Measurements from ENCODE around the gene SLC39A11. TPM values are rescaled to one million over a fixed set of nuclear protein-coding genes. Genes with fewer than 3 reads are reported as not detected.
A peak's percentile ranks its signal among the peaks of the same experiment; 100 is the strongest.

SLC39A11 gene
- total and polyA plus RNA-seq, 2 of the 13 experiments (the other 11 are each of a cell fraction or from before 2014, with no cell fraction given): 17.2 to 31.5 TPM

DNA sequence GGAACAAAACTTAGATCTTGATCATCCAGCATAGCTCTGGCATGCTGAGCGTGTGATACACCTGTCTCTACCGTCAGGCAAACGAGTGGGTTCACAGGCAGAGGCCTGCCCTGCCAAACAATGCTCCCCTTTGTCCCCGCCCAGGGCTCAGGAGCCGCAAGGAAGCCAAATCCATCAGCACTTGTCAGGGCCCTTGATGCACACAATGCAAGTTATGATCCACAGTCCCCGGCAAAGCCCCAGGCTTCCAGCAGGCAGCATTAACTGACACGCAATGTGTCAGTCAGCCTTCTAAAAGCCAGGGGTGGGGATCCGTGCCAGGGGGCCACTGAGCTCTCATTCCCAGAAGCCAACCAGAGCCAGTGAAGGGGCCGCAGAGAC, 460.9 kb downstream of the SLC39A11 start (continued):
- TF ChIP-seq HNF4G (IDR thresholded peaks at IDR 0.05; ENCODE audit: borderline replicate concordance, low read depth, low read length) (no peak), HNF4G (CRISPR knock-in tag; IDR thresholded peaks at IDR 0.05; ENCODE audit: borderline replicate concordance, low read depth) (no peak), ONECUT2 (CRISPR knock-in tag; IDR thresholded peaks at IDR 0.05) (no peak), SRSF1 (optimal IDR thresholded peaks at IDR 0.05; ENCODE audit: low read depth, low read length) (peak; percentile 72), ZNF496 (CRISPR knock-in tag; IDR thresholded peaks at IDR 0.05; ENCODE audit: insufficient replicate concordance) (no peak), SATB2 (CRISPR knock-in tag; IDR thresholded peaks at IDR 0.05) (no peak), U2AF1 (optimal IDR thresholded peaks at IDR 0.05; ENCODE audit: low read depth, low read length) (no peak), ZFP82 (CRISPR knock-in tag; IDR thresholded peaks at IDR 0.05; ENCODE audit: borderline replicate concordance) (no peak), ZNF7 (CRISPR knock-in tag; IDR thresholded peaks at IDR 0.05) (0 out of 2 replicates have a peak, but pooled peaks have one; percentile 26), SP5 (CRISPR knock-in tag; IDR thresholded peaks at IDR 0.05; ENCODE audit: borderline replicate concordance, low read depth) (no peak), RBFOX2 (IDR thresholded peaks at IDR 0.05; ENCODE audit: low read depth, low read length) (no peak), ZNF772 (CRISPR knock-in tag; IDR thresholded peaks at IDR 0.05) (no peak), SYNCRIP (IDR thresholded peaks at IDR 0.05; ENCODE audit: insufficient read depth, low read depth, low read length) (no peak), ZNF430 (CRISPR knock-in tag; IDR thresholded peaks at IDR 0.05) (no peak), ZNF292 (CRISPR knock-in tag; IDR thresholded peaks at IDR 0.05; ENCODE audit: borderline replicate concordance, low read depth) (peak; percentile 62; the same call in 1 of the 2 replicates), SOX13 (IDR thresholded peaks at IDR 0.05) (no peak), SOX13 (CRISPR knock-in tag; conservative IDR thresholded peaks at IDR 0.05 in 1 of 2, IDR thresholded peaks at IDR 0.05 in 1 of 2) (peak in 1 of 2 experiments; percentile 82; a peak in 2 of 4 replicates), ZNF30 (CRISPR knock-in tag; IDR thresholded peaks at IDR 0.05) (no peak), ZNF567 (CRISPR knock-in tag; IDR thresholded peaks at IDR 0.05; ENCODE audit: borderline replicate concordance) (no peak), GATAD2A (CRISPR knock-in tag; IDR thresholded peaks at IDR 0.05) (peak; percentile 20; the same call in 1 of the 2 replicates), TBX2 (CRISPR knock-in tag; IDR thresholded peaks at IDR 0.05; ENCODE audit: borderline replicate concordance) (no peak), ZNF441 (CRISPR knock-in tag; IDR thresholded peaks at IDR 0.05; ENCODE audit: borderline replicate concordance) (0 out of 2 replicates have a peak, but pooled peaks have one; percentile 45), HOXA3 (CRISPR knock-in tag; IDR thresholded peaks at IDR 0.05) (no peak), NFIC (IDR thresholded peaks at IDR 0.05; ENCODE audit: low read length) (0 out of 2 replicates have a peak, but pooled peaks have one; percentile 8), MAZ (IDR thresholded peaks at IDR 0.05; ENCODE audit: borderline replicate concordance, low read depth, low read length) (0 out of 2 replicates have a peak, but pooled peaks have one; percentile 8), MAZ (CRISPR knock-in tag; IDR thresholded peaks at IDR 0.05; ENCODE audit: low read depth) (no peak), REXO4 (CRISPR knock-in tag; IDR thresholded peaks at IDR 0.05; ENCODE audit: borderline replicate concordance) (no peak)
- TF ChIP-seq, protein P1, sequence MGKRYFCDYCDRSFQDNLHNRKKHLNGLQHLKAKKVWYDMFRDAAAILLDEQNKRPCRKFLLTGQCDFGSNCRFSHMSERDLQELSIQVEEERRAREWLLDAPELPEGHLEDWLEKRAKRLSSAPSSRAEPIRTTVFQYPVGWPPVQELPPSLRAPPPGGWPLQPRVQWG (CRISPR knock-in tag; IDR thresholded peaks at IDR 0.05; ENCODE audit: borderline replicate concordance, low read depth): no peak
- TF ChIP-seq, protein P2, sequence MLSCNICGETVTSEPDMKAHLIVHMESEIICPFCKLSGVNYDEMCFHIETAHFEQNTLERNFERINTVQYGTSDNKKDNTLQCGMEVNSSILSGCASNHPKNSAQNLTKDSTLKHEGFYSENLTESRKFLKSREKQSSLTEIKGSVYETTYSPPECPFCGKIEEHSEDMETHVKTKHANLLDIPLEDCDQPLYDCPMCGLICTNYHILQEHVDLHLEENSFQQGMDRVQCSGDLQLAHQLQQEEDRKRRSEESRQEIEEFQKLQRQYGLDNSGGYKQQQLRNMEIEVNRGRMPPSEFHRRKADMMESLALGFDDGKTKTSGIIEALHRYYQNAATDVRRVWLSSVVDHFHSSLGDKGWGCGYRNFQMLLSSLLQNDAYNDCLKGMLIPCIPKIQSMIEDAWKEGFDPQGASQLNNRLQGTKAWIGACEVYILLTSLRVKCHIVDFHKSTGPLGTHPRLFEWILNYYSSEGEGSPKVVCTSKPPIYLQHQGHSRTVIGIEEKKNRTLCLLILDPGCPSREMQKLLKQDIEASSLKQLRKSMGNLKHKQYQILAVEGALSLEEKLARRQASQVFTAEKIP (CRISPR knock-in tag; IDR thresholded peaks at IDR 0.05; ENCODE audit: borderline replicate concordance): no peak
- TF ChIP-seq, protein P3, sequence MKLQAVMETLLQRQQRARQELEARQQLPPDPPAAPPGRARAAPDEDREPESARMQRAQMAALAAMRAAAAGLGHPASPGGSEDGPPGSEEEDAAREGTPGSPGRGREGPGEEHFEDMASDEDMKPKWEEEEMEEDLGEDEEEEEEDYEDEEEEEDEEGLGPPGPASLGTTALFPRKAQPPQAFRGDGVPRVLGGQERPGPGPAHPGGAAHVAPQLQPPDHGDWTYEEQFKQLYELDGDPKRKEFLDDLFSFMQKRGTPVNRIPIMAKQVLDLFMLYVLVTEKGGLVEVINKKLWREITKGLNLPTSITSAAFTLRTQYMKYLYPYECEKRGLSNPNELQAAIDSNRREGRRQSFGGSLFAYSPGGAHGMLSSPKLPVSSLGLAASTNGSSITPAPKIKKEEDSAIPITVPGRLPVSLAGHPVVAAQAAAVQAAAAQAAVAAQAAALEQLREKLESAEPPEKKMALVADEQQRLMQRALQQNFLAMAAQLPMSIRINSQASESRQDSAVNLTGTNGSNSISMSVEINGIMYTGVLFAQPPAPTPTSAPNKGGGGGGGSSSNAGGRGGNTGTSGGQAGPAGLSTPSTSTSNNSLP (IDR thresholded peaks at IDR 0.05; ENCODE audit: low read depth, low read length): no peak

Data from HepG2 (cell line).